DOHH2 (cell line): Measurements from ENCODE around the gene HECA.

ENCODE experiments used
- CTCF ChIP-seq: fragments of 200-600 bp; sonication (generic); IDR thresholded peaks from one replicate; pipeline ENCODE4 v1.5.1; 2014; ENCODE audit warnings: antibody characterized with exemption, mild to moderate bottlenecking, low read depth, low read length; ENCODE audit not compliant: poor library complexity, severe bottlenecking
- EZH2phosphoT487 ChIP-seq: fragments of 200-600 bp; sonication (generic); IDR thresholded peaks from 2 replicates; pipeline ENCODE4 v1.6.1; 2017; ENCODE audit warnings: borderline replicate concordance, mild to moderate bottlenecking, antibody characterized with exemption, low read length, moderate library complexity, mixed read lengths

- TF ChIP-seq CTCF (no peak), EZH2phosphoT487 (no peak)
Observed at GRCh38 chr6:139146317-139146726, 11.4 kb downstream of the HECA start.
